HG03064 (cell line): ENCODE data around the gene ZNF777.
"Not testable (repeated sequence)": the region's sequence is repeated elsewhere in the genome, so short reads cannot be mapped to it uniquely, and the experiment has no call there.

Experiments
- ATAC-seq: cut with Tn5 transposase; IDR thresholded peaks from one replicate; pipeline ENCODE4 v1.9.1; 2021; ENCODE audit warnings: low read depth; ENCODE audit not compliant: unreplicated experiment

ZNF777 gene

GRCh38 chr7:149460493-149461277, at the start of gene ZNF777:
Gene ZNF777 (minus strand): TSS chr7:149461062. CDS start chr7:149456022, 5,040 bp downstream.
- ATAC-seq: peak; percentile 97

- no peak for ATAC-seq
Observed at GRCh38 chr7:149510248-149510647, 49.4 kb upstream of the ZNF777 start.

- no peak for ATAC-seq
Observed at GRCh38 chr7:149509774-149510173, 48.9 kb upstream of the ZNF777 start.

GRCh38 chr7:149505551-149505950, 44.7 kb upstream of the ZNF777 start:
- no peak for ATAC-seq

GRCh38 chr7:149501651-149502050, 40.8 kb upstream of the ZNF777 start:
- no peak for ATAC-seq

GRCh38 chr7:149500910-149501309, 40.0 kb upstream of the ZNF777 start:
- no peak for ATAC-seq

- no peak for ATAC-seq
Observed at GRCh38 chr7:149500201-149500600, 39.3 kb upstream of the ZNF777 start.

- no peak for ATAC-seq
Observed at GRCh38 chr7:149498811-149499210, 37.9 kb upstream of the ZNF777 start.

GRCh38 chr7:149497467-149498261, 36.8 kb upstream of the ZNF777 start, which contains the start of gene ZNF746:
Gene ZNF746 (minus strand): TSS chr7:149497809. CDS start chr7:149497536, 273 bp downstream.
- peak; percentile 94 for ATAC-seq

- peak; percentile 25 for ATAC-seq
Observed at GRCh38 chr7:149496642-149497391, 36.0 kb upstream of the ZNF777 start.

- no peak for ATAC-seq
Observed at GRCh38 chr7:149495785-149496641, 35.2 kb upstream of the ZNF777 start.

- no peak for ATAC-seq
Observed at GRCh38 chr7:149494738-149495368, 34.0 kb upstream of the ZNF777 start.

GRCh38 chr7:149493975-149494374, 33.1 kb upstream of the ZNF777 start:
- not testable (repeated sequence) for ATAC-seq

- ATAC-seq: no peak
Observed at GRCh38 chr7:149493366-149493765, 32.5 kb upstream of the ZNF777 start.

- no peak for ATAC-seq
Observed at GRCh38 chr7:149490083-149490760, 29.4 kb upstream of the ZNF777 start.

- ATAC-seq: no peak
Observed at GRCh38 chr7:149489391-149490024, 28.6 kb upstream of the ZNF777 start.

GRCh38 chr7:149479568-149479967, 18.7 kb upstream of the ZNF777 start:
- no peak for ATAC-seq

GRCh38 chr7:149478754-149479153, 17.9 kb upstream of the ZNF777 start:
- no peak for ATAC-seq
